ENCODE measurements around the gene RNASE4. TPM values are rescaled to one million over a fixed set of nuclear protein-coding genes. Genes with fewer than 3 reads are reported as not detected.
"Not testable (repeated sequence)": the region's sequence is repeated elsewhere in the genome, so short reads cannot be mapped to it uniquely, and the experiment has no call there.

RNASE4 gene, protein sequence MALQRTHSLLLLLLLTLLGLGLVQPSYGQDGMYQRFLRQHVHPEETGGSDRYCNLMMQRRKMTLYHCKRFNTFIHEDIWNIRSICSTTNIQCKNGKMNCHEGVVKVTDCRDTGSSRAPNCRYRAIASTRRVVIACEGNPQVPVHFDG
- 10 to 100 TPM; 41.8 to 47.5 TPM for total RNA-seq

GRCh38 chr14:20683891-20684661, at the start of gene RNASE4:
Gene RNASE4, plus strand, starts transcription at chr14:20684560. Its CDS starts 14,812 bp downstream, at chr14:20699372.
- intact Hi-C loops (cut with DNase I), result no loop called here

GRCh38 chr14:20641591-20641990, 42.8 kb upstream of the RNASE4 start, which contains the start of gene OR6S1:
Gene OR6S1, minus strand, starts transcription at chr14:20641691. Its CDS starts 0 bp downstream, at chr14:20641691.
- H3K4me1 ChIP-seq, result no peaks in the 10 kb centered on the region
- intact Hi-C loops (cut with DNase I), result no loop called here
- DNase-seq (no peak), ATAC-seq (no peak)
- TF ChIP-seq, protein P1, sequence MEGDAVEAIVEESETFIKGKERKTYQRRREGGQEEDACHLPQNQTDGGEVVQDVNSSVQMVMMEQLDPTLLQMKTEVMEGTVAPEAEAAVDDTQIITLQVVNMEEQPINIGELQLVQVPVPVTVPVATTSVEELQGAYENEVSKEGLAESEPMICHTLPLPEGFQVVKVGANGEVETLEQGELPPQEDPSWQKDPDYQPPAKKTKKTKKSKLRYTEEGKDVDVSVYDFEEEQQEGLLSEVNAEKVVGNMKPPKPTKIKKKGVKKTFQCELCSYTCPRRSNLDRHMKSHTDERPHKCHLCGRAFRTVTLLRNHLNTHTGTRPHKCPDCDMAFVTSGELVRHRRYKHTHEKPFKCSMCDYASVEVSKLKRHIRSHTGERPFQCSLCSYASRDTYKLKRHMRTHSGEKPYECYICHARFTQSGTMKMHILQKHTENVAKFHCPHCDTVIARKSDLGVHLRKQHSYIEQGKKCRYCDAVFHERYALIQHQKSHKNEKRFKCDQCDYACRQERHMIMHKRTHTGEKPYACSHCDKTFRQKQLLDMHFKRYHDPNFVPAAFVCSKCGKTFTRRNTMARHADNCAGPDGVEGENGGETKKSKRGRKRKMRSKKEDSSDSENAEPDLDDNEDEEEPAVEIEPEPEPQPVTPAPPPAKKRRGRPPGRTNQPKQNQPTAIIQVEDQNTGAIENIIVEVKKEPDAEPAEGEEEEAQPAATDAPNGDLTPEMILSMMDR (IDR thresholded peaks at IDR 0.05), result no peak
- no peak for TF ChIP-seq POLR2A (IDR thresholded peaks at IDR 0.05)
- no peak within 1 kb of the TSS for H3K27ac ChIP-seq
- no peaks in the 10 kb centered on the region for H3K27me3 ChIP-seq
- no peaks in the 10 kb centered on the region for H3K9me3 ChIP-seq
- H3K4me3 ChIP-seq, result no peak within 1 kb of the TSS
- H3K36me3 ChIP-seq (replicated peaks in 1 of 2; ENCODE audit: insufficient read depth in 1 of 2, low read depth in 2 of 2), result no peaks in the 10 kb centered on the region
- 57 to 76% methylated on average over 2 of the region's 2 CpGs for WGBS, 2 donors

More at GRCh38 chr14:20683891-20684661, at the start of gene RNASE4:
- 0 to 1% methylated on average over 21 to 42 of the region's 42 CpGs for WGBS, 2 donors
- no peaks in the 10 kb centered on the region for H3K9me3 ChIP-seq
- ATAC-seq (peak; percentile 32), DNase-seq (peak; percentile 82 to 89 (median 86))
- H3K27me3 ChIP-seq, result no peaks in the 10 kb centered on the region
- TF ChIP-seq POLR2A (IDR thresholded peaks at IDR 0.05), result peak; percentile 62 to 81 (median 78)
- TF ChIP-seq, protein P1 (IDR thresholded peaks at IDR 0.05), result no peak
- H3K4me1 ChIP-seq, result peaks cover 60% of the 10 kb centered on the region
- H3K36me3 ChIP-seq (replicated peaks in 1 of 2; ENCODE audit: insufficient read depth in 1 of 2, low read depth in 2 of 2), result no peaks in the 10 kb centered on the region
- peak within 1 kb of the TSS; percentile 28 to 39 for H3K4me3 ChIP-seq
- peak within 1 kb of the TSS; percentile 94 to 99 (median 97) for H3K27ac ChIP-seq

DNA sequence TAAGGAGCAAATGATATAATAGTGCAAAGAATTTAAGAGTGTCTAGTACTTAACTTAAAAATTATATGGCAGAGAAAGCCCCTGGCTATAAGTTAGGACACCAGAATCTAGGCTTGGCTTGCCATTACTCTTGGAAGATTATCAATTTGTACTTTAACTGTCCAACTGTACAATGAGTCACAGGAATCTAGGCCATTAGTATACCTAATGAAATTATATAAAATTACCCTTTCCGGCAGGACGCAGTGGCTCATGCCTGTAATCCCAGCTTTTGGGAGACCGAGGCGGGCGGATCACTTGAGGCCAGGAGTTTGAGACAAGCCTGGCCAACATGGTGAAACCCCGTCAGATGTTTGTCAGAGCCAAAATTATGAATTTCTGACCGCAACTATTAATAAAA, 42.2 kb upstream of the RNASE4 start:
- Histone ChIP-seq H3K36me3 (replicated peaks in 1 of 2; ENCODE audit: insufficient read depth in 1 of 2, low read depth in 2 of 2) (no peaks in the 10 kb centered on the region), H3K9me3 (no peaks in the 10 kb centered on the region), H3K27ac (no peak overlapping the region), H3K27me3 (no peaks in the 10 kb centered on the region), H3K4me1 (no peaks in the 10 kb centered on the region), H3K4me3 (no peak overlapping the region)
- no peak for ATAC-seq
- intact Hi-C loops (cut with DNase I), result no loop called here
- DNase-seq, result no peak
- TF ChIP-seq, protein P1 (IDR thresholded peaks at IDR 0.05), result no peak
- TF ChIP-seq POLR2A (IDR thresholded peaks at IDR 0.05), result no peak
- 89 to 92% methylated on average over 7 of the region's 7 CpGs for WGBS, 2 donors

DNA sequence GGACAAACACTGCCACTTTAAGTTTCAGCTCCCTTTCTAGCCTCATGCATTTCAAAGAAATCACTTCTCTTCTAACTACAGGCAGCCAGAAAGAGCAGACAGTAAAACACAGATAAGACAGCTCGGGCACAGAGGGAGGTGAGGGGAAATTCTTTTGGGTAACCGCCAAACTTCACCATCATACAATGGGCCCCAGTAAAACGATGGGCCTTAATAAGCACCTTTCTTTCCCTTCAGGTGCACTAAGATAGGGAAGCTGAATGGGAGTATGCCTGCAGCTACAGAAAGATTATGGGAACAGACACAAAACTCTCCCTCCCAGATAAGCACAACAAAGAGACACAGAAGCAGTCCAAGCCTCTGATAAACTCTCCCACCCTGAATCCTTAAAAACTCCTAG, 41.6 kb upstream of the RNASE4 start:
- intact Hi-C loops (cut with DNase I); H3K4me1 ChIP-seq; ATAC-seq; H3K27me3 ChIP-seq; H3K4me3 ChIP-seq; DNase-seq; H3K36me3 ChIP-seq (replicated peaks in 1 of 2; ENCODE audit: insufficient read depth in 1 of 2, low read depth in 2 of 2); H3K27ac ChIP-seq; H3K9me3 ChIP-seq: not testable (repeated sequence)
- WGBS, 2 donors, result 28 to 33% methylated on average over 3 of the region's 3 CpGs

DNA sequence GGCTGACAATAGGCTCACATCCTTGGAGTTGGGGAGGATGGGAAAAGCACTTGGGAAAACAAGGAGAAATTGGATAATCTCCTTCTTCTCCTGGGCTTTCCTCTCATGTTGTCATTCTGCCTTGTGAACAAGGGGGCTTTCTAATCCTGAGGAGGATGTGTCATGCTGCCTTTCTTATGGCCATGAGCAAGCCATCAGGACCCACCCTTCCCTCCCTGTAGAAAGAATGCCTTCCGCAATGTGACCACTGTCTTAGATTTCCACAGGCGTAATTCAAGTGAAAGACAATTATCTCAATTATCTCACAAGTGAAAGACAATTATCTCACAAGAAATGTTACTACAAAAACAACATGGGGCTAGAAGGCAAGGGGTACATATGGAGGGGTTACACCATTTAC, 39.8 kb upstream of the RNASE4 start:
- 88 to 100% methylated on average over 2 of the region's 2 CpGs for WGBS, 2 donors
- Histone ChIP-seq H3K27me3 (no peaks in the 10 kb centered on the region), H3K4me3 (no peak overlapping the region), H3K27ac (no peak overlapping the region), H3K9me3 (no peaks in the 10 kb centered on the region), H3K36me3 (replicated peaks in 1 of 2; ENCODE audit: insufficient read depth in 1 of 2, low read depth in 2 of 2) (no peaks in the 10 kb centered on the region), H3K4me1 (no peaks in the 10 kb centered on the region)
- intact Hi-C loops (cut with DNase I), result no loop called here
- DNase-seq (no peak), ATAC-seq (no peak)
- TF ChIP-seq, protein P1 (IDR thresholded peaks at IDR 0.05), result no peak
- no peak for TF ChIP-seq POLR2A (IDR thresholded peaks at IDR 0.05)
